ENCODE results near the gene OTUD5. TPM values are rescaled to one million over a fixed set of nuclear protein-coding genes. Genes with fewer than 3 reads are reported as not detected.

Gene OTUD5
- total and polyA plus RNA-seq, 2 experiments from 2014 or later = 47.8 to 56.6 TPM

DNA sequence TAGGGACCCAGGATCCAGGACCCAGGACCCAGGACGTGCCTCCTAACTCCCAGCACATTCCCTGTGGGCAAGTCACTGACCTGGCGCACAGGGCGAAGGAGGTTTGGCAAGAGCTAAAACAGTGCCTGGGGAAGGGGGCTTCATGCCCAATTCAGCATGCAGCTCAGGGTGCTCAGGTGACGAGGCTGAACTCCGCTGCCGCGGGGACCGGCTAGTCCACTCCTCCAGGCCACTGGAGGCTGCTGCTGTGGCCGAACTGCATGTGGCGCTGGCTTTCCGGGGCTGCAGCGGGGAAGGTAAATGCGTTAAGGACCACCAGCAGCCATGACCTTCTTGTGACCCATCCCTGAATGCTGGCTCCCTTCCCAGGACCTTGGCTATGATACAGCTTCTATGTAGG is 33.6 kb downstream of the OTUD5 start:
- TF ChIP-seq, protein P1, sequence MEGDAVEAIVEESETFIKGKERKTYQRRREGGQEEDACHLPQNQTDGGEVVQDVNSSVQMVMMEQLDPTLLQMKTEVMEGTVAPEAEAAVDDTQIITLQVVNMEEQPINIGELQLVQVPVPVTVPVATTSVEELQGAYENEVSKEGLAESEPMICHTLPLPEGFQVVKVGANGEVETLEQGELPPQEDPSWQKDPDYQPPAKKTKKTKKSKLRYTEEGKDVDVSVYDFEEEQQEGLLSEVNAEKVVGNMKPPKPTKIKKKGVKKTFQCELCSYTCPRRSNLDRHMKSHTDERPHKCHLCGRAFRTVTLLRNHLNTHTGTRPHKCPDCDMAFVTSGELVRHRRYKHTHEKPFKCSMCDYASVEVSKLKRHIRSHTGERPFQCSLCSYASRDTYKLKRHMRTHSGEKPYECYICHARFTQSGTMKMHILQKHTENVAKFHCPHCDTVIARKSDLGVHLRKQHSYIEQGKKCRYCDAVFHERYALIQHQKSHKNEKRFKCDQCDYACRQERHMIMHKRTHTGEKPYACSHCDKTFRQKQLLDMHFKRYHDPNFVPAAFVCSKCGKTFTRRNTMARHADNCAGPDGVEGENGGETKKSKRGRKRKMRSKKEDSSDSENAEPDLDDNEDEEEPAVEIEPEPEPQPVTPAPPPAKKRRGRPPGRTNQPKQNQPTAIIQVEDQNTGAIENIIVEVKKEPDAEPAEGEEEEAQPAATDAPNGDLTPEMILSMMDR (IDR thresholded peaks at IDR 0.05; ENCODE audit: low read depth, low read length) = no peak
- no peak overlapping the region for H3K4me3 ChIP-seq
- no peaks in the 10 kb centered on the region for H3K27me3 ChIP-seq
- H3K36me3 ChIP-seq = peaks cover 3% of the 10 kb centered on the region
- no peak for DNase-seq (ENCODE audit: low read depth in 1 of 2, low spot score in 1 of 2)
- no peaks in the 10 kb centered on the region for H3K9me3 ChIP-seq (ENCODE audit: low read depth)
- peaks cover 4% of the 10 kb centered on the region for H3K4me1 ChIP-seq (ENCODE audit: low read depth)
- H3K27ac ChIP-seq = no peak overlapping the region

- H3K4me1 ChIP-seq (ENCODE audit: low read depth) = peaks cover 7% of the 10 kb centered on the region
- TF ChIP-seq, protein P1 (IDR thresholded peaks at IDR 0.05; ENCODE audit: low read depth, low read length) = no peak
- no peaks in the 10 kb centered on the region for H3K9me3 ChIP-seq (ENCODE audit: low read depth)
- H3K27me3 ChIP-seq = no peaks in the 10 kb centered on the region
- H3K4me3 ChIP-seq = no peak overlapping the region
- H3K27ac ChIP-seq = no peak overlapping the region
- no peaks in the 10 kb centered on the region for H3K36me3 ChIP-seq
- DNase-seq (ENCODE audit: low read depth in 1 of 2, low spot score in 1 of 2) = no peak
Observed at GRCh38 chrX:48920718-48921104, 36.7 kb downstream of the OTUD5 start.

DNA sequence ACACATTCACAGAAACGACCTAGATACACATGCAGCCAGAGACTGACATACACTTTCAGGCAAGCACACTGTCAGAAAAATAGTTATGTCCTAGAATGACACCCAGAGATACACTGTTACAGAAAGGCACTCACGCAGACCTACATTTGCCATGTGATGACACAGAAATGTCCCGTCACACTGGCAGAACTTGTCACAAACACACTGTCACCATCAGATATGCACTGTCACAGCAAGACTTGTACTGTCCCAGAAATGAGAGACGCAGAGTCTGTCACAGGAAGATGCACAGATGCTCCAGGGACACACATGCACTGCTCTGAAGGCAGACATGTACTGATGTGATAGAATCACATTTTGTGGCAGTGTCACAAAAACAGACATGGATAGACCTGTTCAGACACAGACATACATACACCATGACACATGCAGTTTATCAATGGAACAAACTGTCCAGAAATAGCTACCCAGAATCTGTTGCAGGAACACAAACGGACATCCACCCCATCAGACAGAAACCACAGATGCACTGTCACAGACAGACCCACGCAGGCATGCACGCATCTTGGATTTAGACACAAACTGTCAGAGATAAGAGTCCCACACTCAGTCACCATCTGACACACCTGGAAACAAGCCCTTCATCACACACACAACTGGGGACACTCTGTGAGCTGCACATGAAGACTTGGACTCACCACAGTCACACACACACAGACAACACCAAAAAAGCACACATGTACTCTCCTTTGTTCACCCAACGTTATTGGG is 37.3 kb downstream of the OTUD5 start:
- peak overlapping the region; percentile 70 for H3K4me3 ChIP-seq

GRCh38 chrX:48919360-48919841 is 38.0 kb downstream of the OTUD5 start:
- Histone ChIP-seq H3K27ac (peak overlapping the region; percentile 83), H3K9me3 (ENCODE audit: low read depth) (no peaks in the 10 kb centered on the region), H3K4me1 (ENCODE audit: low read depth) (peaks cover 7% of the 10 kb centered on the region), H3K4me3 (peak overlapping the region; percentile 70), H3K27me3 (no peaks in the 10 kb centered on the region), H3K36me3 (no peaks in the 10 kb centered on the region)
- TF ChIP-seq, protein P1 (IDR thresholded peaks at IDR 0.05; ENCODE audit: low read depth, low read length) = no peak
- no peak for DNase-seq (ENCODE audit: low read depth in 1 of 2, low spot score in 1 of 2)

More for the DNA sequence above, 37.3 kb downstream of the OTUD5 start:
- no peak for DNase-seq (ENCODE audit: low read depth in 1 of 2, low spot score in 1 of 2)
- H3K27ac ChIP-seq = peak overlapping the region; percentile 83
- no peaks in the 10 kb centered on the region for H3K36me3 ChIP-seq
- peaks cover 7% of the 10 kb centered on the region for H3K4me1 ChIP-seq (ENCODE audit: low read depth)
- no peaks in the 10 kb centered on the region for H3K27me3 ChIP-seq
- TF ChIP-seq, protein P1 (IDR thresholded peaks at IDR 0.05; ENCODE audit: low read depth, low read length) = no peak
- no peaks in the 10 kb centered on the region for H3K9me3 ChIP-seq (ENCODE audit: low read depth)

DNA sequence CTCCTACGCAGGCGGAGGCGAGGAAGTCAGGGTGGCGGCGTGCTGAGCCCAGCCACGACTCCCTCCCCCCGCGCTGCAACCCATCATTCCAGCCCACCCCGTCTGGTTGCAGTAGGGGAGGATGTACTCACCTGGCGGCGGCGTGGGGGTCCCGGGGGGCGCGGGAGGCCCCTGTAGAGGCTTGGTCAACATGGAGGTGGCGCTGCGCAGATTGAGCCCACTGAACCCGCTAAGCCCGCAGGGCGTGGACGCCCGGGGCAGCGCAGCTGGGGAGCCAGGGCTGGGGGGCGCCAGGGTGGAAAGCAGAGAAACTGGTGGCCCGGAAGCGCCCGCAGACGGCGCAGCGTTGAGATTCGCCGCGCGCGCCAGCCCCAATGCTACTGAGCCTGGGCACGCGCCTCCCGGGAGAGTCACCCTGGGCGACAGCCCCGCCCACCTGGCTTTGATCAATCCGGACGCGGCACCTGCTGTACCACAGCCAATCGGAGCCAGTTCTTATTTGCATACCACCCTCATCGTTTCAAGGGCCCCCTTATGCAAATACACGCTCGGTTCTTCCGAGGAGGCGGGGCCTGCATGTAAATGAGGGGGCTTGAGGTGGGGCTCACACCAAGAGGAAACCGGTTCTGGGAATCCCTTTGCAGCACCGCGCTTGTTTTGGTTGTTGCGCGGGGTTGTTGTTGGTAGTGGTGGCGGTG is 38.6 kb downstream of the OTUD5 start, which contains the start of gene PIM2:
PIM2 (minus strand) TSS at position 382 of the 698 bp plus-strand sequence; CDS start at position 192, 190 bp downstream.
- peak; percentile 85 to 99 for DNase-seq (ENCODE audit: low read depth in 1 of 2, low spot score in 1 of 2)
- peak within 1 kb of the TSS; percentile 83 for H3K27ac ChIP-seq
- TF ChIP-seq, protein P1 (IDR thresholded peaks at IDR 0.05; ENCODE audit: low read depth, low read length) = no peak

More for the DNA sequence above, 38.6 kb downstream of the OTUD5 start, which contains the start of gene PIM2:
- peaks cover 4% of the 10 kb centered on the region for H3K36me3 ChIP-seq
- no peaks in the 10 kb centered on the region for H3K9me3 ChIP-seq (ENCODE audit: low read depth)
- peak within 1 kb of the TSS; percentile 70 for H3K4me3 ChIP-seq
- H3K27me3 ChIP-seq = no peaks in the 10 kb centered on the region
- peaks cover 7% of the 10 kb centered on the region for H3K4me1 ChIP-seq (ENCODE audit: low read depth)
